Right lobe of liver (tissue), 4 donors: ENCODE measurements around the gene STPG3.
"Not testable (repeated sequence)": the region's sequence is repeated elsewhere in the genome, so short reads cannot be mapped to it uniquely, and the experiment has no call there.

Experiments used
- CTCF ChIP-seq, 4 donors: fragments of 200-600 bp in 3 of 4; fragments of 450-650 bp in 1 of 4; IDR thresholded peaks; one replicate each; pipeline versions ENCODE4 v1.5.1 to v1.8.0; 2016 to 2022; ENCODE audit warnings: antibody characterized with exemption in 4 of 4, mild to moderate bottlenecking in 2 of 4
- POLR2A ChIP-seq: fragments of 450-650 bp; IDR thresholded peaks from one replicate; pipeline ENCODE4 v1.6.1; 2017; ENCODE audit warnings: antibody characterized with exemption, mild to moderate bottlenecking
- donor health status: DM: no; HTN: no; CAD: no.
- donor health status: DM: no; HTN: no; CAD: no.
- donor health status: DM: no; HTN: yes; CAD: no.

GRCh38 chr9:137262173-137262908, 11.3 kb downstream of the STPG3 start:
- TF ChIP-seq CTCF (IDR thresholded peaks at IDR 0.05): peak; percentile 33 to 49 (median 44)
- TF ChIP-seq POLR2A: not testable (repeated sequence)
